ENCODE data around the gene CUL3. TPM values are rescaled to one million over a fixed set of nuclear protein-coding genes. Genes with fewer than 3 reads are reported as not detected.
"Not testable (repeated sequence)": the region's sequence is repeated elsewhere in the genome, so short reads cannot be mapped to it uniquely, and the experiment has no call there.

Gene CUL3
- total and polyA plus RNA-seq, 2 of the 8 experiments (the other 6 are each of a cell fraction or from before 2014, with no cell fraction given) = 28.5 to 113 TPM

- H3K56ac ChIP-seq (replicated peaks; ENCODE audit: insufficient read length, low read depth, low read length); H3K79me1 ChIP-seq (ENCODE audit: low read depth, low read length); H2AK5ac ChIP-seq (ENCODE audit: low read depth, low read length); H3K4ac ChIP-seq (replicated peaks; ENCODE audit: insufficient read length, low read depth, low read length); H2BK120ac ChIP-seq (replicated peaks; ENCODE audit: low read depth, low read length); H2AFZ ChIP-seq (ENCODE audit: low read length); POLR2A ChIA-PET (ENCODE audit: partially characterized antibody); H4K91ac ChIP-seq (replicated peaks; ENCODE audit: insufficient read length, low read length); H2BK20ac ChIP-seq (ENCODE audit: low read length); H3K36me3 ChIP-seq (ENCODE audit: control insufficient read depth in 2 of 4, insufficient read depth in 4 of 4, low read length in 3 of 4); H3K14ac ChIP-seq (ENCODE audit: insufficient read length); H3K9me3 ChIP-seq (ENCODE audit: insufficient read depth in 2 of 2, low read depth in 1 of 2, low read length in 1 of 2); H3K27me3 ChIP-seq (replicated peaks in 1 of 4; ENCODE audit: control insufficient read depth in 3 of 4, extremely low read depth in 1 of 4, insufficient read depth in 3 of 4, low read length in 3 of 4); H2BK5ac ChIP-seq (ENCODE audit: low read depth, low read length); H3K9ac ChIP-seq (replicated peaks in 1 of 4; ENCODE audit: extremely low read depth in 1 of 4, low read depth in 3 of 4, low read length in 3 of 4); H2BK15ac ChIP-seq (ENCODE audit: low read length); H3K79me2 ChIP-seq (ENCODE audit: control insufficient read depth in 1 of 2, insufficient read depth in 2 of 2, low read length in 2 of 2); H4K5ac ChIP-seq (ENCODE audit: insufficient read length, low read depth, low read length); H3K4me3 ChIP-seq (ENCODE audit: extremely low read depth in 1 of 4, insufficient read depth in 2 of 4, low read depth in 3 of 4, low read length in 4 of 4); FAIRE-seq; H3K4me2 ChIP-seq (ENCODE audit: insufficient read depth in 1 of 2, low read depth in 2 of 2, low read length in 2 of 2); H2BK12ac ChIP-seq (ENCODE audit: low read depth, low read length); H4K8ac ChIP-seq (ENCODE audit: extremely low read depth, insufficient read depth, low read length); H4K20me1 ChIP-seq (replicated peaks in 1 of 2; ENCODE audit: control insufficient read depth in 1 of 2, insufficient read depth in 2 of 2, low read length in 2 of 2); H3K18ac ChIP-seq (ENCODE audit: extremely low read depth, low read length); H3K27ac ChIP-seq (ENCODE audit: low read depth, low read length); H3K23me2 ChIP-seq (ENCODE audit: low read depth, low read length); DNase-seq (ENCODE audit: low read depth in 1 of 2, low spot score in 2 of 2); CTCF ChIA-PET (ENCODE audit: partially characterized antibody); H3K4me1 ChIP-seq (replicated peaks in 1 of 4; ENCODE audit: control insufficient read depth in 3 of 4, insufficient read depth in 4 of 4, low read length in 3 of 4); H3K23ac ChIP-seq (ENCODE audit: insufficient read length): not testable (repeated sequence)
- 84% methylated on average over 17 of the region's 17 CpGs; no CpG with 5 or more reads in 1 of the 2 experiments for WGBS, 2 experiments (ENCODE audit: extremely low coverage in 1 of 2, insufficient coverage in 1 of 2, insufficient read length in 1 of 2, insufficient replicate concordance in 2 of 2, low coverage in 1 of 2, low lambda C conversion rate in 2 of 2, missing lambda C conversion rate in 1 of 2)
Observed at GRCh38 chr2:224602778-224603375, 17.7 kb upstream of the CUL3 start.

Data from H1 (cell line).